Measurements from ENCODE around the gene CNPY3. TPM values are rescaled to one million over a fixed set of nuclear protein-coding genes. Genes with fewer than 3 reads are reported as not detected.

CNPY3 gene
- total RNA-seq, 1 donor from 2014 or later, result 41.0 TPM

- Mint-ChIP-seq H3K27me3 (ENCODE audit: low read depth) (no peaks in the 10 kb centered on the region), H3K4me1 (ENCODE audit: low read depth) (peaks cover 7% of the 10 kb centered on the region), H3K27ac (ENCODE audit: unreplicated experiment) (no peak overlapping the region), H3K36me3 (ENCODE audit: low read depth) (peaks cover 11% of the 10 kb centered on the region), H3K4me3 (ENCODE audit: unreplicated experiment) (no peak overlapping the region), H3K9me3 (ENCODE audit: low read depth) (no peaks in the 10 kb centered on the region)
- DNase-seq (ENCODE audit: low spot score), result no peak
- TF ChIP-seq, protein P1, sequence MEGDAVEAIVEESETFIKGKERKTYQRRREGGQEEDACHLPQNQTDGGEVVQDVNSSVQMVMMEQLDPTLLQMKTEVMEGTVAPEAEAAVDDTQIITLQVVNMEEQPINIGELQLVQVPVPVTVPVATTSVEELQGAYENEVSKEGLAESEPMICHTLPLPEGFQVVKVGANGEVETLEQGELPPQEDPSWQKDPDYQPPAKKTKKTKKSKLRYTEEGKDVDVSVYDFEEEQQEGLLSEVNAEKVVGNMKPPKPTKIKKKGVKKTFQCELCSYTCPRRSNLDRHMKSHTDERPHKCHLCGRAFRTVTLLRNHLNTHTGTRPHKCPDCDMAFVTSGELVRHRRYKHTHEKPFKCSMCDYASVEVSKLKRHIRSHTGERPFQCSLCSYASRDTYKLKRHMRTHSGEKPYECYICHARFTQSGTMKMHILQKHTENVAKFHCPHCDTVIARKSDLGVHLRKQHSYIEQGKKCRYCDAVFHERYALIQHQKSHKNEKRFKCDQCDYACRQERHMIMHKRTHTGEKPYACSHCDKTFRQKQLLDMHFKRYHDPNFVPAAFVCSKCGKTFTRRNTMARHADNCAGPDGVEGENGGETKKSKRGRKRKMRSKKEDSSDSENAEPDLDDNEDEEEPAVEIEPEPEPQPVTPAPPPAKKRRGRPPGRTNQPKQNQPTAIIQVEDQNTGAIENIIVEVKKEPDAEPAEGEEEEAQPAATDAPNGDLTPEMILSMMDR (IDR thresholded peaks at IDR 0.05), result no peak
Measured at GRCh38 chr6:42966571-42966970, 37.3 kb downstream of the CNPY3 start.

GRCh38 chr6:42967228-42967627 lies 37.9 kb downstream of the CNPY3 start:
- TF ChIP-seq, protein P1 (IDR thresholded peaks at IDR 0.05), result no peak
- H3K9me3 Mint-ChIP-seq (ENCODE audit: low read depth), result no peaks in the 10 kb centered on the region
- no peak for DNase-seq (ENCODE audit: low spot score)
- peaks cover 9% of the 10 kb centered on the region for H3K4me1 Mint-ChIP-seq (ENCODE audit: low read depth)
- H3K36me3 Mint-ChIP-seq (ENCODE audit: low read depth), result peaks cover 9% of the 10 kb centered on the region
- H3K27ac Mint-ChIP-seq (ENCODE audit: unreplicated experiment), result no peak overlapping the region
- no peak overlapping the region for H3K4me3 Mint-ChIP-seq (ENCODE audit: unreplicated experiment)
- no peaks in the 10 kb centered on the region for H3K27me3 Mint-ChIP-seq (ENCODE audit: low read depth)

- no peaks in the 10 kb centered on the region for H3K27me3 Mint-ChIP-seq (ENCODE audit: low read depth)
- TF ChIP-seq, protein P1 (IDR thresholded peaks at IDR 0.05), result no peak
- no peak overlapping the region for H3K27ac Mint-ChIP-seq (ENCODE audit: unreplicated experiment)
- no peaks in the 10 kb centered on the region for H3K9me3 Mint-ChIP-seq (ENCODE audit: low read depth)
- peaks cover 7% of the 10 kb centered on the region for H3K36me3 Mint-ChIP-seq (ENCODE audit: low read depth)
- no peak overlapping the region for H3K4me3 Mint-ChIP-seq (ENCODE audit: unreplicated experiment)
- H3K4me1 Mint-ChIP-seq (ENCODE audit: low read depth), result peaks cover 9% of the 10 kb centered on the region
- DNase-seq (ENCODE audit: low spot score), result no peak
Measured at GRCh38 chr6:42968126-42968701, 38.9 kb downstream of the CNPY3 start.

DNA sequence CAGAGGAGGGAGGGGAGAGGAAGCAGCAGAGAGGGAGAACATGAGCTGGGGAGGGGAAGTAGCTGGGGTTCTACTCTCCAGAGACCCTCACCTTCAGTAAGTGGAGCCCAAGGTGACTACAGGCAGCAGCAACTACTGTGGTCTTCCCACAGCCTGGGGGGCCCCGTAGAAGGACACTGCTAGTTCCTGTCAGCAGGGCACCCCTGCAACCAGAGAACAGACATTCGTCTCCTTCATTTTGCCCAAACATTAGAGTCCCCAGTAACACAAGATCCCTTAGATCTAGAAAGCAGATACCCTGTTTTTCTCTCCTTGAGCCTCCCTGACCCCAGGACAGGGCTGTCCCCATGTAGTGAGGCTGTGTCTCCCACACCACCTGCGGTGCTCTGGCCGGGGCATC lies 39.5 kb downstream of the CNPY3 start:
- H3K27ac Mint-ChIP-seq (ENCODE audit: unreplicated experiment), result no peak overlapping the region
- H3K4me3 Mint-ChIP-seq (ENCODE audit: unreplicated experiment), result no peak overlapping the region
- peaks cover 9% of the 10 kb centered on the region for H3K4me1 Mint-ChIP-seq (ENCODE audit: low read depth)
- peaks cover 8% of the 10 kb centered on the region for H3K36me3 Mint-ChIP-seq (ENCODE audit: low read depth)
- TF ChIP-seq, protein P1 (IDR thresholded peaks at IDR 0.05), result no peak
- H3K27me3 Mint-ChIP-seq (ENCODE audit: low read depth), result no peaks in the 10 kb centered on the region
- no peak for DNase-seq (ENCODE audit: low spot score)
- no peaks in the 10 kb centered on the region for H3K9me3 Mint-ChIP-seq (ENCODE audit: low read depth)

- Mint-ChIP-seq H3K27ac (ENCODE audit: unreplicated experiment) (no peak overlapping the region), H3K27me3 (ENCODE audit: low read depth) (no peaks in the 10 kb centered on the region), H3K4me1 (ENCODE audit: low read depth) (peaks cover 9% of the 10 kb centered on the region), H3K4me3 (ENCODE audit: unreplicated experiment) (no peak overlapping the region), H3K9me3 (ENCODE audit: low read depth) (no peaks in the 10 kb centered on the region), H3K36me3 (ENCODE audit: low read depth) (peaks cover 11% of the 10 kb centered on the region)
- TF ChIP-seq, protein P1 (IDR thresholded peaks at IDR 0.05), result no peak
- no peak for DNase-seq (ENCODE audit: low spot score)
Measured at GRCh38 chr6:42969431-42969830, 40.2 kb downstream of the CNPY3 start.

All from chondrocyte (in vitro differentiated cells).